OCI-LY7 (cell line): ENCODE measurements around the gene PLAC9. TPM values are rescaled to one million over a fixed set of nuclear protein-coding genes. Genes with fewer than 3 reads are reported as not detected.
"Not testable (repeated sequence)": the region's sequence is repeated elsewhere in the genome, so short reads cannot be mapped to it uniquely, and the experiment has no call there.

Source experiments
- BruUV-seq: library from RNA; stranded (reverse); fragments of 400-500 nt; replicated peaks from 2 replicates; lab custom pipeline; 2021; lab: Mats Ljungman, UMichigan
- CTCF ChIA-PET: fragments of 300-600 bp; sonication (Branson Sonifier 250); formaldehyde crosslinking; loops from one replicate; lab custom pipeline; 2022; ENCODE audit warnings: antibody characterized with exemption; ENCODE audit not compliant: unreplicated experiment; lab: Charles Lee
- POLR2A ChIA-PET: fragments of 300-600 bp; sonication (Branson Sonifier 250); formaldehyde crosslinking; loops from one replicate; lab custom pipeline; 2022; ENCODE audit warnings: antibody characterized with exemption; lab: Charles Lee
- DNase-seq: peaks from one replicate; pipeline ENCODE4 v3.0.0-alpha.2; 2015; ENCODE audit warnings: low spot score
- H2AFZ ChIP-seq: fragments of 200-600 bp; sonication (generic), shearing (Covaris generic); 2 replicates; pipeline ENCODE4 v1.6.1; 2014; ENCODE audit warnings: mild to moderate bottlenecking, antibody characterized with exemption, low read length, moderate library complexity
- H3K27ac ChIP-seq: fragments of 200-600 bp; sonication (generic); 2 replicates; pipeline ENCODE4 v1.5.1; 2014; ENCODE audit warnings: mixed run types, low read depth, mild to moderate bottlenecking, moderate library complexity, low read length, inconsistent platforms; ENCODE audit not compliant: poor library complexity, severe bottlenecking
- H3K36me3 ChIP-seq: fragments of 200-600 bp; sonication (generic); 2 replicates; pipeline ENCODE4 v1.6.1; 2014; ENCODE audit warnings: mild to moderate bottlenecking, antibody characterized with exemption, low read length, moderate library complexity, mixed read lengths; ENCODE audit not compliant: insufficient read depth
- H3K4me1 ChIP-seq: fragments of 200-600 bp; sonication (generic); 2 replicates; pipeline ENCODE4 v1.5.1; 2014; ENCODE audit warnings: mild to moderate bottlenecking, low read length; ENCODE audit not compliant: insufficient read depth, poor library complexity, severe bottlenecking
- H3K4me2 ChIP-seq: fragments of 200-600 bp; sonication (generic); 2 replicates; pipeline ENCODE4 v1.6.1; 2014; ENCODE audit warnings: mild to moderate bottlenecking, low read length
- H3K4me3 ChIP-seq: fragments of 200-600 bp; sonication (generic); 2 replicates; pipeline ENCODE4 v1.5.1; 2014; ENCODE audit warnings: mild to moderate bottlenecking, low read depth, low read length; ENCODE audit not compliant: poor library complexity, severe bottlenecking
- H3K79me2 ChIP-seq: fragments of 200-600 bp; sonication (generic); 2 replicates; pipeline ENCODE4 v1.6.1; 2016; ENCODE audit warnings: low read depth, mild to moderate bottlenecking, low read length, moderate library complexity, mixed read lengths; ENCODE audit not compliant: insufficient read depth
- H3K9me2 ChIP-seq: fragments of 200-600 bp; sonication (generic); 2 replicates; pipeline ENCODE4 v1.6.1; 2016; ENCODE audit warnings: mild to moderate bottlenecking, low read length, mixed read lengths; ENCODE audit not compliant: insufficient read depth
- H3K9me3 ChIP-seq: fragments of 200-600 bp; sonication (generic); 2 replicates; pipeline ENCODE4 v1.6.1; 2014; ENCODE audit warnings: mild to moderate bottlenecking, mixed run types, low read length, mixed read lengths
- H4K20me1 ChIP-seq: fragments of 200-600 bp; sonication (generic); 2 replicates; pipeline ENCODE4 v1.6.1; 2014; ENCODE audit warnings: mild to moderate bottlenecking, antibody characterized with exemption, low read length, moderate library complexity, mixed read lengths; ENCODE audit not compliant: insufficient read depth
- CTCF ChIP-seq: fragments of 200-600 bp; sonication (generic); conservative IDR thresholded peaks from 2 replicates; pipeline ENCODE4 v1.5.1; 2014; ENCODE audit warnings: mild to moderate bottlenecking, antibody characterized with exemption, low read length, moderate library complexity, mixed read lengths
- EZH2phosphoT487 ChIP-seq: fragments of 200-600 bp; sonication (generic); IDR thresholded peaks from 2 replicates; pipeline ENCODE4 v1.6.1; 2018; ENCODE audit warnings: low read depth, borderline replicate concordance, mild to moderate bottlenecking, mixed run types, antibody characterized with exemption, low read length, moderate library complexity, mixed read lengths
- intact Hi-C: fragments of 100-400 bp; cut with micrococcal nuclease; formaldehyde crosslinking; loops from one replicate; pipeline ENCODE4 v1.10.0; 2022; ENCODE audit not compliant: unreplicated experiment
- total RNA-seq, 2 experiments: library from RNA; depleted of rRNA in 1 of 2; stranded (reverse); fragments of >200 nt in 1 of 2; shearing (Covaris generic) in 1 of 2; gene quantifications; 2 replicates each; pipeline ENCODE4 v1.2.3, GENCODE V29; 2014 to 2022

The PLAC9 gene
- total RNA-seq, 2 experiments from 2014 or later: not detected

GRCh38 chr10:80126876-80127275 lies 5.7 kb upstream of the PLAC9 start:
- TF ChIP-seq CTCF: no peak
- TF ChIP-seq EZH2phosphoT487: no peak
- POLR2A ChIA-PET: no interaction called here
- CTCF ChIA-PET: no interaction called here

GRCh38 chr10:80131499-80131901 lies 1.0 kb upstream of the PLAC9 start:
- DNase-seq: no peak
- no peaks in the 10 kb centered on the region for H3K36me3 ChIP-seq
- no peak overlapping the region for H3K27ac ChIP-seq
- intact Hi-C loops: no loop called here
- TF ChIP-seq EZH2phosphoT487: no peak
- TF ChIP-seq CTCF: no peak
- H4K20me1 ChIP-seq: no peaks in the 10 kb centered on the region
- POLR2A ChIA-PET: no interaction called here
- H3K9me2 ChIP-seq: no peaks in the 10 kb centered on the region
- no peaks in the 10 kb centered on the region for H3K79me2 ChIP-seq
- no TSS peak for BruUV-seq
- CTCF ChIA-PET: no interaction called here
- no peaks in the 10 kb centered on the region for H3K4me1 ChIP-seq
- H3K4me3 ChIP-seq: no peak overlapping the region
- H3K4me2 ChIP-seq: no peak overlapping the region
- H2AFZ ChIP-seq: no peak overlapping the region
- no peaks in the 10 kb centered on the region for H3K9me3 ChIP-seq

More at GRCh38 chr10:80126876-80127275, 5.7 kb upstream of the PLAC9 start:
- Histone ChIP-seq H3K4me1 (no peaks in the 10 kb centered on the region), H3K4me2 (no peak overlapping the region), H3K4me3 (no peak overlapping the region), H3K9me3 (no peaks in the 10 kb centered on the region), H4K20me1 (no peaks in the 10 kb centered on the region), H3K36me3 (no peaks in the 10 kb centered on the region), H2AFZ (no peak overlapping the region), H3K79me2 (no peaks in the 10 kb centered on the region), H3K27ac (no peak overlapping the region), H3K9me2 (no peaks in the 10 kb centered on the region)
- intact Hi-C loops: no loop called here
- BruUV-seq: no TSS peak
- no peak for DNase-seq

- Histone ChIP-seq H3K9me2 (no peaks in the 10 kb centered on the region), H4K20me1 (no peaks in the 10 kb centered on the region), H2AFZ (no peak overlapping the region), H3K79me2 (no peaks in the 10 kb centered on the region), H3K36me3 (no peaks in the 10 kb centered on the region), H3K4me1 (no peaks in the 10 kb centered on the region), H3K4me2 (no peak overlapping the region), H3K27ac (no peak overlapping the region), H3K9me3 (no peaks in the 10 kb centered on the region), H3K4me3 (no peak overlapping the region)
- ChIA-PET CTCF (no interaction called here), POLR2A (interaction anchor here (0.7 kb wide), 1 partner anchor 37 kb away, joined by 3 read pairs; no protein-coding TSS in a partner anchor)
- DNase-seq: no peak
- intact Hi-C loops: no loop called here
- no TSS peak for BruUV-seq
- TF ChIP-seq EZH2phosphoT487 (no peak), CTCF (no peak)
Measured at GRCh38 chr10:80133206-80133605, 676 bp downstream of the PLAC9 start.

- H3K9me2 ChIP-seq, H3K9me3 ChIP-seq, intact Hi-C loops, H3K4me2 ChIP-seq, H3K4me3 ChIP-seq, CTCF ChIA-PET, BruUV-seq, DNase-seq, H4K20me1 ChIP-seq, H3K79me2 ChIP-seq, H3K36me3 ChIP-seq, H3K27ac ChIP-seq, H3K4me1 ChIP-seq, H2AFZ ChIP-seq: not testable (repeated sequence)
- POLR2A ChIA-PET: interaction anchor here (0.7 kb wide), 1 partner anchor 36 kb away, joined by 3 read pairs; no protein-coding TSS in a partner anchor
Measured at GRCh38 chr10:80133687-80134086, 1.2 kb downstream of the PLAC9 start.
